GM21390 (cell line): Measurements from ENCODE around the gene SHISA5.
"Not testable (repeated sequence)": the region's sequence is repeated elsewhere in the genome, so short reads cannot be mapped to it uniquely, and the experiment has no call there.

Experiments used
- ATAC-seq: cut with Tn5 transposase; IDR thresholded peaks from one replicate; pipeline ENCODE4 v1.9.1; 2021; ENCODE audit not compliant: unreplicated experiment

The SHISA5 gene

GRCh38 chr3:48521635-48522034, 17.7 kb upstream of the SHISA5 start:
- ATAC-seq, result no peak

DNA sequence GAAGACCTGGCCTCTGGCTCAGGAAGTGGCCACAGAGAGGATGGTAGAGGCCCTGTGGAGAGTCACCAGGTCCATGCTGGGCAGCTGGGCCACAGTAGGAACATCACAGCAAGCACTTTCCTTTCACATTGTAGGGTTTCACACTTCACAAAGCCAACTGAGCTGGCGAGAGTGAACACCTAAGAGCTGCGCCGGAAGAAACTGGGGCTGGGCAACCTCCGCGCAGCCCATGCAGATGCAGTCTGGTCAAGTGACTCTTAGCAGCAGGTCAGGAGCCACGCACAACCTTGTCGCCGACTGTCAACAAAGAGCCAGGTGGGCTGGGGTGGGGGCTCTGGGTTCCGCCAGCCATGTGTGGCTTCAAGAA, 15.3 kb upstream of the SHISA5 start:
- ATAC-seq, result no peak

- no peak for ATAC-seq
Measured at GRCh38 chr3:48518638-48519276, 14.8 kb upstream of the SHISA5 start.

DNA sequence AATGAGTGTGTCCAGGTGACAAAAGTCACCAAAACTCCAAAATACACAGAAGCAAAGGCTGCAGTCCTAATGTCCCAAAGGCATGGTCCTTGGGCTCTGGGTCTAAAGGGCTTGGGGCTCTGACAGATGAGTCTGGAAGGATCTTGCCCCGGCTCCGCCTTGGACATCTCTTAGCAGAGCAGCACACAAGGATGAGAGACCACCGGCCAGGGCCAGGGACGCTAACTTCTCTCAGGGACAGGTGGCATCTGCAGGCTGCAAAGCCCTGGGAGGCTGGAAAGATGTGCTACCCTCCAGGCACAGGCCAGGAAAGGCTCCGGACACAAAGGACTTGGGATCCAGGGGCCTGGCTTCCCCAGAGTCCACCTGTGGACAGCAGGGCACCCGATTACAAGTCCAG, 14.1 kb upstream of the SHISA5 start:
- ATAC-seq, result no peak

DNA sequence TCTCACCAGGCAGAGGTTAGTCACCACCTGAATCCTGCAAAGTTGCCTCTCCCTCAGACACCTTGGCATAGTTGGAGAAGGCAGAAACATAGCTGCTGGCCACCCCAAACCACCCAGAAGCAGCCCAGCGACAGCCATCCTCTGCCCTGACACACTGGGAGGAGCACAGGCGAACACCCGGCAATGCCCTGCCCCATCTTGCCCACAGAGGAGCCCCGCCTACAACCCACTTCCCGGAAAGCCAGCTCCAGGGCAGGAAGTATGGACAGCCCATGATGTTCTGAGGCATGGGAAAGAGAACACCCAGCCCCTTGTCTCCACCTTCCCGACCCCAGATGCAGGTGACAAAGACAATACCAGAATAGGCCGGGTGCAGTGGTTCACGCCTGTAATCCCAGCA, 12.6 kb upstream of the SHISA5 start:
- no peak for ATAC-seq

GRCh38 chr3:48514431-48515227, 10.7 kb upstream of the SHISA5 start:
- no peak for ATAC-seq

- no peak for ATAC-seq
Measured at GRCh38 chr3:48511551-48511950, 7.6 kb upstream of the SHISA5 start.

DNA sequence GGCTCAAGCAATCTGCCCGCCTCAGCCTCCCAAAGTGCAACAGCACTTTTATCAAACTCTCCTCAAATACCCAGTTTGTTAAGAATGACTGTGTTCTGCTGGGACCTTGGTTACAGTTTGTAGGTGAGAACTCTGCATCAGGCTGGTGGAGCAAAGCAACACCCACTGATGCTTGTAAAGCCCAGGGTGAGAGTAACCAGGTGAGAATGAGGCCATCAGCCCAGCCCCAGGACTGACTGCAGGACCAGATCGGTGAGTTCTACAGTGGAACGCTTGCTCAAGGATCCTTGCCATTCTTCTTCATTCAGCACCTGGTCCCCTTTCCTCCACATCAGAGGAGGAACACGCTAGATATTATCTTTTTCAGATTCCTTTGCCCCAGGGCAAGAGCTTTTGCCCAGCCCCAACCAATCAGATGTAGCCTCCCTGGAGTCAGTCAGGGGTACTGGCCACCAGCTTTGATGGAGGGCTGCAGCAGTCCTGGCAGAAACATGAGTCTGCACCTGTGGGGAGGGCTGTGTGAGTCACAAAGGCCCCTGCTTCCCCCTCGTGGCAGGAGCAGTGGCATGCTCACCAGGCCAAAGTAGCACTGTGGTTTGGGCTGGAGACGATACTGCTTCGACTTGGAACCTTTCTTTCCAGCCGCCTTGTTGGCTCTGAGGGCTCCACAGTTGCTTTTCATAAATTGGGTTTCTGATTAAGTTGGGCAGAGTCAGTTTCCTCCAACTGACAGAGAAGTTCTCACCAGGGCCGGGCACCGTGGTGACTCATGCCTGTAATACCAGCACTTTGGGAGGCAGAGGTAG, 3.5 kb upstream of the SHISA5 start:
- ATAC-seq, result peak; percentile 68

- ATAC-seq, result no peak
Measured at GRCh38 chr3:48505968-48506504, 2.1 kb upstream of the SHISA5 start.

- ATAC-seq, result no peak
Measured at GRCh38 chr3:48505146-48505545, 1.2 kb upstream of the SHISA5 start.

- no peak for ATAC-seq
Measured at GRCh38 chr3:48503401-48504050, 448 bp downstream of the SHISA5 start.

DNA sequence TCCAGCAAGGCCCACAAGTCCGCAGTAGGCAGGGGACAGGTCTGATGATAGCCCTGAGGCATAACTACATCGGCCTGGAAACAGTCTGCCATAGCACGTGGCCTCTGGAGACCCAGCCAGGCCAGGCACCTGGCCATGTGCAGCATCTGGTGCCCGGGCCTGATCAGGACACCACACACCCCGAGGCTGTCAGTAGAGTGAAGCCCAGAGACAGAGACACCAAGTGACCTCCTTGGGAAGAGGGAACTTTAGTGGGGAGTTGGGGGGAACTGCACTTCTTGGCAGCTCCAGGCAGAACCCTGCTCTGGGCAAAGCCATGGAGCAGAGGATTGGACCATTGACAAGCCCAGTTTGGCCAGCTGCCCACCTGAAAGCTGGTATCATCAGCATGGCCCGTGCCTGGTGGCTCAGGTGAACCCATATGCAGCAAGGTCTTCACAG, 1.2 kb downstream of the SHISA5 start:
- ATAC-seq, result no peak

DNA sequence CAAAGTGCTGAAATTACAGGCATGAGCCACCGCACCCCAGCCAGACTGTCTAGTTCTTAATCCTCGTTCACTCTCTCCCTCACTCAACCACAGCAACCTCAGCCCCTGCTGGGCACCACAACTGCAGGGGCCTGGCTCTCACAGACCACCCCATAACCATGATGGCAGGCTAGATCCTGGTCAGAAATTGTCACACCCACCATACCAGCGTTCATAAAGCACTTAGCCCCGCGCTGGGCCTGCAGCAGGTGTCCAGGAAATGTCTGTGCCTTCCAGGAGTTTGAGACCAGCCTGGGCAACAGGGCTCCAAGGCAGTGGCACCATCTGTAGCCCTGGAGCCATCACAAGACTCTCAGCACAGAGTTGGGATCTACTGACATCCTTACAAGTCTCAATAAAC, 1.9 kb downstream of the SHISA5 start:
- no peak for ATAC-seq

DNA sequence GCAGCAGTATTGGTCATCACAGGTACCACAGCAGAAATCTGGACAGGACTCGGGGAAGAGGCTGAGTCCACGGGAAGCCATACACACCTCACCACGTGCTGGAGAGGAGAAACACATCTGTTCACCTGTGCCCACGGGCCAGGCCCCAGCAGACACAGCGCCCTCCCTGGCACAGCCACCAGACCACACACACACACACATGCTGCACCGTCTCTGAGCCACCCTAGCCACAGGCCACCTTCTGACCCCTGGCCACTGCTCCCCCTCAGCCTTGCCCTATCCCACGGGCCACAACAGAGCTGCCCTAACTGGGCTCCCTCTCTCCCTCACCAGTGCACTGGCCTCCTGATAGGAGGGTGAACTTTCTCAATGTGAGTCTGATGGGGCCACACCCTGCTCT, 2.8 kb downstream of the SHISA5 start:
- ATAC-seq, result no peak

- no peak for ATAC-seq
Measured at GRCh38 chr3:48500656-48501055, 3.3 kb downstream of the SHISA5 start.

DNA sequence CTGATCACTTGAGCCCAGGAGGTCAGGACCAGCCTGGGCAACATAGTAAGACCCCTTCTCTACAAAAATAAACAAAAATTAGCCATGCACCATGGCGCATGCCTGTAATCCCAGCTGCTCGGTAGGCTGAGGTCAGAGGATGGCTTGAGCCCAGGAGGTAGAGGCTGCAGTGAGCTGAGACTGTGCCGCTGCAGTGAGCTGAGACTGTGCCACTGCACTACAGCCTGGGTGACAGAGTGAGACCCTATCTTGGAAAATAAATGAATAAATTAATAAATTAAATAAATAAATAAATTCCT, 10.8 kb downstream of the SHISA5 start:
- no peak for ATAC-seq

DNA sequence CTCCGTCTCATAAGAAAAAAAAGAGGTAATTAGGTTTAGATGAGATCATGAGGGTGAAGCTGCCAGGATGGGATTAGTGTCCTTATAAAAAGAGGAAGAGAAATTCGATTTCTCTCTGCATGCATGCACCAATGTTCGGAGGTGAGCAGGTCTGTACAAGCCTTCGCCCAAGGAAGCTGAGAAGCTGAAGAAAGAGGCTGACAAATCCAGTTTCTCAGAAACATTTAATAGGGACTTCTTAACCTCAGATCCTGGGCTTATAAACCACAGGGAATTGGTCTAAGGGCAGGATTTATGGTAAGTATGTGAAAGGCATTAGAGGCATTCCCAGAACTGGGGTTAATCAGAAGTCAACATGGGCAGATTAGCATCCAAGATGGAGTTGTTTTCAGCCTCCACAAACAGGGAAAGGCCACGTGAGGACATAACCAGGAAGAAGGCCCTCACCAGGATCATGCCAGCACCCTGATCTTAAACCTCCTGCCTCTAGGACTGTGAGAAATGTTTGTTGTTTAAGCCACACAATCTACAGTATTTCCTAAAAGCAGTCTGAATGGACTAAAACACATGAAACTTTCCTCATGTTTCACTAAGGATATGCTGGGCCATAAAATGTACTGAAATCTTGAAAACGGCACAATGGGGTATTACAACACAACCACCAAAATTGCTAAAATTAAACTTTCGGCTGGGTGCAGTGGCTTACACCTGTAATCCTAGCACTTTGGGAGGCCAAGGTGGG, 11.3 kb downstream of the SHISA5 start:
- no peak for ATAC-seq

- no peak for ATAC-seq
Measured at GRCh38 chr3:48486952-48487351, 17.0 kb downstream of the SHISA5 start.

DNA sequence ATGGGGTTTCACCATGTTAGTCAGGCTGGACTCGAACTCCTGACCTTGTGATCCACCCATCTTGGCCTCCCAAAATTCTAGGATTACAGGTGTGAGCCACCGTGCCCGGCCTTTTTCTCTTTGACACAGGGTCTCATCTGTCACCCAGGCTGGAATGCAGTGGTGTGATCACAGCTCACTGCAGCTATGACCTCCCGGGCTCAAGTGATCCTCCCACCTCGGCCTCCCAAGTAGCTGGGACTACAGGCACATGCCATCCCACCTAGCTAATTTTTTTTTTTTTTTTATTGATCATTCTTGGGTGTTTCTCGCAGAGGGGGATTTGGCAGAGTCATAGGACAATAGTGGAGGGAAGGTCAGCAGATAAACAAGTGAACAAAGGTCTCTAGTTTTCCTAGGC, 21.2 kb downstream of the SHISA5 start:
- ATAC-seq, result not testable (repeated sequence)

GRCh38 chr3:48480891-48481290, 23.1 kb downstream of the SHISA5 start:
- not testable (repeated sequence) for ATAC-seq
